MCF 10A (cell line): Measurements from ENCODE around the gene TTLL5. TPM values are rescaled to one million over a fixed set of nuclear protein-coding genes. Genes with fewer than 3 reads are reported as not detected.

Experiments
- BruUV-seq: library from RNA; stranded (reverse); fragments of 400-500 nt; replicated peaks from 2 replicates; lab custom pipeline; 2021; lab: Mats Ljungman, UMichigan
- CTCF ChIA-PET: fragments of 300-600 bp; sonication (Branson Sonifier 250); formaldehyde crosslinking; extraction: SDS; loops from one replicate; lab custom pipeline; 2021; ENCODE audit warnings: antibody characterized with exemption, inconsistent platforms; lab: Yijun Ruan, JAX
- POLR2A ChIA-PET: fragments of 300-600, 350-650 bp; sonication (Branson Sonifier 250); formaldehyde crosslinking; extraction: SDS; loops from one replicate; lab custom pipeline; 2020; ENCODE audit warnings: antibody characterized with exemption, inconsistent platforms; lab: Yijun Ruan, JAX
- DNase-seq: peaks from one replicate; pipeline ENCODE4 v3.0.0-alpha.2; 2018; ENCODE audit not compliant: unreplicated experiment
- H3K27ac Mint-ChIP-seq: one replicate; pipeline ENCODE4 v1.8.0; 2022; ENCODE audit warnings: mild to moderate bottlenecking, low read depth, mixed read lengths; ENCODE audit not compliant: unreplicated experiment
- H3K27me3 Mint-ChIP-seq: one replicate; pipeline ENCODE4 v1.8.0; 2022; ENCODE audit warnings: mixed read lengths; ENCODE audit not compliant: insufficient read depth, unreplicated experiment
- H3K36me3 Mint-ChIP-seq: one replicate; pipeline ENCODE4 v1.8.0; 2022; ENCODE audit warnings: mild to moderate bottlenecking, moderate library complexity, mixed read lengths; ENCODE audit not compliant: insufficient read depth, unreplicated experiment
- H3K4me1 Mint-ChIP-seq: one replicate; pipeline ENCODE4 v1.8.0; 2022; ENCODE audit warnings: mixed read lengths; ENCODE audit not compliant: insufficient read depth, unreplicated experiment
- H3K4me3 Mint-ChIP-seq: one replicate; pipeline ENCODE4 v1.8.0; 2022; ENCODE audit warnings: mild to moderate bottlenecking, moderate library complexity, mixed read lengths; ENCODE audit not compliant: unreplicated experiment
- H3K9me3 Mint-ChIP-seq: one replicate; pipeline ENCODE4 v1.8.0; 2022; ENCODE audit warnings: mixed read lengths; ENCODE audit not compliant: unreplicated experiment
- intact Hi-C: fragments of 100-400 bp; cut with micrococcal nuclease; formaldehyde crosslinking; loops from 2 replicates; pipeline ENCODE4 v1.14.1; 2022
- total RNA-seq: library from RNA; stranded (reverse); gene quantifications from 2 replicates; pipeline ENCODE4 v1.2.3, GENCODE V29; 2022
- TF ChIP-seq, protein P1 (sequence below): fragments of 200-600 bp; IDR thresholded peaks from one replicate; pipeline ENCODE4 v1.8.0; 2022; ENCODE audit warnings: antibody characterized with exemption, mild to moderate bottlenecking; ENCODE audit not compliant: unreplicated experiment

TTLL5 gene
- total RNA-seq, 1 experiment from 2014 or later: 31.7 TPM

DNA sequence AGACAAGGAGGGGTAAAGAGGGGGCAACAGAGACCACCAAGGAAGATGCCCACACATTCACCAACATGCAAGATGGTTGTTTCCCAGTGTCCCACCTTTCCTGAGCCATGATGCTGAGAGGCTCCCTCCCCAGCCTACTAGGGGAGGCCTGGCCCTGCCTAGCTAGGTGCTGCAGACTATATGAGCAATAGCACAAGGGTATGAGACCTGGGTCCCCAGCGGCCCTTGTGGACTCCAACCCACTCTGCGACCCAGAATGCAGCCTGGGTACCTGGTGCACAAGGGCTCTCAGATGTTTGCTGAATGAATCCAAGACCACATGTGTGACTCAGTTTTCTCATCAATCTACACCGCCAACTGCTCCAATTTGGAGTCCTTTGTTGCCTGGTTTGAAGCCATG, 306.8 kb downstream of the TTLL5 start:
- CTCF ChIA-PET: interaction anchor here (0.7 kb wide), 1 partner anchor 139 kb away, joined by 3 read pairs; no protein-coding TSS in a partner anchor
- H3K27ac Mint-ChIP-seq: no peak overlapping the region
- TF ChIP-seq, protein P1, sequence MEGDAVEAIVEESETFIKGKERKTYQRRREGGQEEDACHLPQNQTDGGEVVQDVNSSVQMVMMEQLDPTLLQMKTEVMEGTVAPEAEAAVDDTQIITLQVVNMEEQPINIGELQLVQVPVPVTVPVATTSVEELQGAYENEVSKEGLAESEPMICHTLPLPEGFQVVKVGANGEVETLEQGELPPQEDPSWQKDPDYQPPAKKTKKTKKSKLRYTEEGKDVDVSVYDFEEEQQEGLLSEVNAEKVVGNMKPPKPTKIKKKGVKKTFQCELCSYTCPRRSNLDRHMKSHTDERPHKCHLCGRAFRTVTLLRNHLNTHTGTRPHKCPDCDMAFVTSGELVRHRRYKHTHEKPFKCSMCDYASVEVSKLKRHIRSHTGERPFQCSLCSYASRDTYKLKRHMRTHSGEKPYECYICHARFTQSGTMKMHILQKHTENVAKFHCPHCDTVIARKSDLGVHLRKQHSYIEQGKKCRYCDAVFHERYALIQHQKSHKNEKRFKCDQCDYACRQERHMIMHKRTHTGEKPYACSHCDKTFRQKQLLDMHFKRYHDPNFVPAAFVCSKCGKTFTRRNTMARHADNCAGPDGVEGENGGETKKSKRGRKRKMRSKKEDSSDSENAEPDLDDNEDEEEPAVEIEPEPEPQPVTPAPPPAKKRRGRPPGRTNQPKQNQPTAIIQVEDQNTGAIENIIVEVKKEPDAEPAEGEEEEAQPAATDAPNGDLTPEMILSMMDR: no peak
- H3K4me3 Mint-ChIP-seq: no peak overlapping the region
- H3K27me3 Mint-ChIP-seq: no peaks in the 10 kb centered on the region
- no peaks in the 10 kb centered on the region for H3K36me3 Mint-ChIP-seq
- H3K9me3 Mint-ChIP-seq: no peaks in the 10 kb centered on the region
- POLR2A ChIA-PET: interaction anchor here (0.7 to 1.2 kb wide), 2 partner anchors 57 to 203 kb away, joined by 3 read pairs; no protein-coding TSS in a partner anchor
- intact Hi-C loops: no loop called here
- no peak for DNase-seq
- peaks cover 6% of the 10 kb centered on the region for H3K4me1 Mint-ChIP-seq
- BruUV-seq: no TSS peak

DNA sequence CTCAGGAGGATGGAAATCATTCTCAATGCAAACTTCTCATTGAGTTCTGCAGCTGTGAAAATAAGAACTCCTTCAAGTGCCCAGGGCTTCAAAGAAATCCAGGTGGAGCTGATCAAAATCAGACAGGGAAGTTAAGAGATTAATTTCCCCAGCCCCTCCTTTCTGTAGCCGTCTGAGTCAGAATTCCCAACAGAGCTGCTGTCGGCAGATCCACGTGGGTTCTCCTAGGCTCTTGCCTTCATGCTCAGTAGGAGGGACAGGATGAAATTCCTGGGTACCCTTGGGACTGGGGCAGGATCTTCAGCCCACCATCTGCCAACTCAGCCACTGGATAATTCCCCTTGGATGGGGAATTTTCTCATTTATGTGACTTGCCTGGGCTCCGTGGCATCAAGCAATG, 307.4 kb downstream of the TTLL5 start:
- POLR2A ChIA-PET: interaction anchor here (1.2 kb wide), 1 partner anchor 58 kb away, joined by 3 read pairs; no protein-coding TSS in a partner anchor
- no TSS peak for BruUV-seq

DNA sequence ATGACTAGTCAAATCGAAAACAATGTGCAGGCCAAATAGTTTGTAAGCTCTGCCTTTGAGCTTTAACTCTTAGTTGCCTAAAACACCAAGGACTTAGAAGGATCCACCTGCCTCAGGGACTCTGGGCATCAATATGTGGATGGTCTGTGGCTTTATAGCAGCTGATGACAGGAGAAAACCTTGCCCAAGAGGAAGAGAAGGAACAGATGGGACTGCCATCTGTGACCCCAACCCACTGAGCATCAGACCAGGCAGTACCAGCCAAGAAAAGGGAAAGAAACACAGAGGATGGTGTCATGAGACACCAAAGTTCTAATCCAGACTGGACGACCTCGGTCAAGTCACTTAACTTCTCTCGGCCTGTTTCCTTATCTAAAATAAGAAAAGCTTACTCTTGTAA, 308.1 kb downstream of the TTLL5 start:
- Mint-ChIP-seq H3K4me1 (peaks cover 6% of the 10 kb centered on the region), H3K9me3 (no peaks in the 10 kb centered on the region), H3K27ac (no peak overlapping the region), H3K36me3 (no peaks in the 10 kb centered on the region), H3K4me3 (no peak overlapping the region), H3K27me3 (no peaks in the 10 kb centered on the region)
- ChIA-PET CTCF (interaction anchor here (0.7 to 2.4 kb wide), 2 partner anchors 10 to 63 kb away, joined by 3 to 7 read pairs; no protein-coding TSS in a partner anchor), POLR2A (interaction anchor here (0.6 kb wide), 1 partner anchor 10 kb away, joined by 3 read pairs; no protein-coding TSS in a partner anchor)
- DNase-seq: no peak
- intact Hi-C loops: no loop called here
- no TSS peak for BruUV-seq
- TF ChIP-seq, protein P1: no peak

More for the DNA sequence above, 307.4 kb downstream of the TTLL5 start:
- Mint-ChIP-seq H3K36me3 (no peaks in the 10 kb centered on the region), H3K27me3 (no peaks in the 10 kb centered on the region), H3K4me1 (peaks cover 6% of the 10 kb centered on the region), H3K4me3 (no peak overlapping the region), H3K9me3 (no peaks in the 10 kb centered on the region), H3K27ac (no peak overlapping the region)
- no peak for DNase-seq
- TF ChIP-seq, protein P1: no peak
- intact Hi-C loops: no loop called here
- CTCF ChIA-PET: interaction anchor here (0.7 to 2.4 kb wide), 2 partner anchors 10 to 139 kb away, joined by 3 to 7 read pairs; no protein-coding TSS in a partner anchor

DNA sequence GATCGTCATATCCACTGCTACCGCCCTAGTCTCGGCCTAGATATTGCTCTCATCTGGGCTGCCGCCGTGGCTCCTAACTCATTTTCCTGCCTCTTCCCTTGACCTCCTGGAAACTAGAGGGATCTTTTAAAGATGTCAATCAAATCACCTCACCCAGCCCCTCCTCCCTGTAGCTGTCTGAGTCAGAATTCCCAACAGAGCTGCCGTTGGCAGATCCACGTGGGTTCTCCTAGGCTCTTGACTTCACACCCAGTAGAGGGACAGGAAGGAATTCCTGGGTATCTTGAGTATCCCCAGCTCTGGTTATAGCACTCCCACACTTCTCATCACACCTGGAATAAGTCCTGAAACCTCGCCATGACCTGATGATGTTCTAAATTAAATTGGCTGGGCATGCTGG, 308.8 kb downstream of the TTLL5 start:
- H3K36me3 Mint-ChIP-seq: no peaks in the 10 kb centered on the region
- ChIA-PET CTCF (interaction anchor here (2.4 kb wide), 1 partner anchor 9 kb away, joined by 7 read pairs; no protein-coding TSS in a partner anchor), POLR2A (interaction anchor here (0.6 kb wide), 1 partner anchor 10 kb away, joined by 3 read pairs; no protein-coding TSS in a partner anchor)
- peak; percentile 32 for DNase-seq
- no peaks in the 10 kb centered on the region for H3K27me3 Mint-ChIP-seq
- no peak overlapping the region for H3K4me3 Mint-ChIP-seq
- TF ChIP-seq, protein P1: no peak
- BruUV-seq: no TSS peak
- intact Hi-C loops: no loop called here
- no peak overlapping the region for H3K27ac Mint-ChIP-seq
- no peaks in the 10 kb centered on the region for H3K9me3 Mint-ChIP-seq
- peaks cover 6% of the 10 kb centered on the region for H3K4me1 Mint-ChIP-seq
